OCI-LY7 (cell line): ENCODE measurements around the gene BORCS6.

Source experiments
- EZH2phosphoT487 ChIP-seq: fragments of 200-600 bp; sonication (generic); IDR thresholded peaks from 2 replicates; pipeline ENCODE4 v1.6.1; 2018; ENCODE audit warnings: low read depth, borderline replicate concordance, mild to moderate bottlenecking, mixed run types, antibody characterized with exemption, low read length, moderate library complexity, mixed read lengths
- TF ChIP-seq, protein P1 (sequence below): fragments of 200-600 bp; sonication (generic); conservative IDR thresholded peaks from 2 replicates; pipeline ENCODE4 v1.5.1; 2014; ENCODE audit warnings: mild to moderate bottlenecking, antibody characterized with exemption, low read length, moderate library complexity, mixed read lengths

DNA sequence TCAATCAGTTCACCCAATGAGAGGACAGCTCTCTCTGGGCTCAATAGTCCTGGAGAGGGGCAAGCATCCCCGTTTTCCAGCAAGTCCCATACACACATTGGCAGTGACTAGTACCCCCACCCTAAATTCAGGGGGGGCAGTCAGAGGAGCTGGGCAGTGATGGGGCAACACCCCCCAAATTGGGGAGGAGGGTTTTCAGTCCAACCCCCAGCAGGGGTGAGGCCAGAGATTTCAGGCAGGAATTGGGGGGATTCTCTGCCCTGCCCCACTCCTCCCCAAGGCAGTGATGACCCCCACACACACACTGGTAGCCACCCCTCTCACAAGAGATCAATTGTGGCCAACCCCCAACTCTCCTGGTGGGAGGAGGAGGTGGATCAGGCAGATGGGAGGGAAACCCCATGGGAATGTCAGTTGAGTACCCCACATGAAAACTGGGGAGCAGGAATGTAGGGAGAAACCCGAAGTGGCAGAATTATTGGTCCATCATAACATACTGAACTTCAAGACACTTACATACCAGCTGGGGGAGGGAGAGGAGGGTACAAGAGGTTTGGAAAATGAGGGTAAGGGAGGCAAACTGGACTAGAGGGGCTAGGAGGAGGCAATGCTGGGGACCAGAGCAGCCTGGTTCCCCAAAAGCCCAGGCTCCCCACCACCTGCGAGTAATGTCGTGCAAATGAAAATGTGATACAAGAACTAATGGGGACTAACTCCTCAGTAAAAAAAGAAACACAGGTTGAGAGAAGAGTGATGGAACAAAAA is 30.3 kb downstream of the BORCS6 start:
- TF ChIP-seq, protein P1, sequence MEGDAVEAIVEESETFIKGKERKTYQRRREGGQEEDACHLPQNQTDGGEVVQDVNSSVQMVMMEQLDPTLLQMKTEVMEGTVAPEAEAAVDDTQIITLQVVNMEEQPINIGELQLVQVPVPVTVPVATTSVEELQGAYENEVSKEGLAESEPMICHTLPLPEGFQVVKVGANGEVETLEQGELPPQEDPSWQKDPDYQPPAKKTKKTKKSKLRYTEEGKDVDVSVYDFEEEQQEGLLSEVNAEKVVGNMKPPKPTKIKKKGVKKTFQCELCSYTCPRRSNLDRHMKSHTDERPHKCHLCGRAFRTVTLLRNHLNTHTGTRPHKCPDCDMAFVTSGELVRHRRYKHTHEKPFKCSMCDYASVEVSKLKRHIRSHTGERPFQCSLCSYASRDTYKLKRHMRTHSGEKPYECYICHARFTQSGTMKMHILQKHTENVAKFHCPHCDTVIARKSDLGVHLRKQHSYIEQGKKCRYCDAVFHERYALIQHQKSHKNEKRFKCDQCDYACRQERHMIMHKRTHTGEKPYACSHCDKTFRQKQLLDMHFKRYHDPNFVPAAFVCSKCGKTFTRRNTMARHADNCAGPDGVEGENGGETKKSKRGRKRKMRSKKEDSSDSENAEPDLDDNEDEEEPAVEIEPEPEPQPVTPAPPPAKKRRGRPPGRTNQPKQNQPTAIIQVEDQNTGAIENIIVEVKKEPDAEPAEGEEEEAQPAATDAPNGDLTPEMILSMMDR, result no peak
- no peak for TF ChIP-seq EZH2phosphoT487
